ENCODE results near the gene TRIML1.
"Not testable (repeated sequence)": the region's sequence is repeated elsewhere in the genome, so short reads cannot be mapped to it uniquely, and the experiment has no call there.

Gene TRIML1

GRCh38 chr4:188154668-188155405, 15.6 kb downstream of the TRIML1 start:
- DNase-seq (ENCODE audit: low read depth in 2 of 2) = no peak

GRCh38 chr4:188158336-188158735, 19.1 kb downstream of the TRIML1 start:
- DNase-seq (ENCODE audit: low read depth in 2 of 2) = no peak

- DNase-seq (ENCODE audit: low read depth in 2 of 2) = not testable (repeated sequence)
These were observed 20.4 kb downstream of the TRIML1 start for GRCh38 chr4:188159513-188160226.

- DNase-seq (ENCODE audit: low read depth in 2 of 2) = no peak
These were observed 21.2 kb downstream of the TRIML1 start for GRCh38 chr4:188160406-188160805.

GRCh38 chr4:188161167-188161566, 21.9 kb downstream of the TRIML1 start:
- no peak for DNase-seq (ENCODE audit: low read depth in 2 of 2)

GRCh38 chr4:188162698-188163097, 23.5 kb downstream of the TRIML1 start:
- DNase-seq (ENCODE audit: low read depth in 2 of 2) = no peak

- DNase-seq (ENCODE audit: low read depth in 2 of 2) = no peak
These were observed 29.6 kb downstream of the TRIML1 start for GRCh38 chr4:188168726-188169373.

GRCh38 chr4:188171551-188171950, 32.3 kb downstream of the TRIML1 start:
- no peak for DNase-seq (ENCODE audit: low read depth in 2 of 2)

GRCh38 chr4:188175288-188175687, 36.0 kb downstream of the TRIML1 start:
- DNase-seq (ENCODE audit: low read depth in 2 of 2) = no peak

GRCh38 chr4:188177997-188178675, 38.9 kb downstream of the TRIML1 start:
- DNase-seq (ENCODE audit: low read depth in 2 of 2) = no peak

GRCh38 chr4:188178806-188179205, 39.6 kb downstream of the TRIML1 start:
- no peak for DNase-seq (ENCODE audit: low read depth in 2 of 2)

- DNase-seq (ENCODE audit: low read depth in 2 of 2) = no peak
These were observed 47.9 kb downstream of the TRIML1 start for GRCh38 chr4:188187106-188187505.

GRCh38 chr4:188190461-188190860, 51.2 kb downstream of the TRIML1 start:
- no peak for DNase-seq (ENCODE audit: low read depth in 2 of 2)

- DNase-seq (ENCODE audit: low read depth in 2 of 2) = no peak
These were observed 55.2 kb downstream of the TRIML1 start for GRCh38 chr4:188194421-188194820.

GRCh38 chr4:188195389-188195985, 56.2 kb downstream of the TRIML1 start:
- DNase-seq (ENCODE audit: low read depth in 2 of 2) = no peak

- DNase-seq (ENCODE audit: low read depth in 2 of 2) = no peak
These were observed 57.0 kb downstream of the TRIML1 start for GRCh38 chr4:188196134-188196735.
